DOHH2 (cell line): Measurements from ENCODE around the gene ROR1.

Source experiments
- EZH2phosphoT487 ChIP-seq: fragments of 200-600 bp; sonication (generic); IDR thresholded peaks from 2 replicates; pipeline ENCODE4 v1.6.1; 2017; ENCODE audit warnings: borderline replicate concordance, mild to moderate bottlenecking, antibody characterized with exemption, low read length, moderate library complexity, mixed read lengths
- TF ChIP-seq, protein P1 (sequence below): fragments of 200-600 bp; sonication (generic); IDR thresholded peaks from one replicate; pipeline ENCODE4 v1.5.1; 2014; ENCODE audit warnings: antibody characterized with exemption, mild to moderate bottlenecking, low read depth, low read length; ENCODE audit not compliant: poor library complexity, severe bottlenecking

DNA sequence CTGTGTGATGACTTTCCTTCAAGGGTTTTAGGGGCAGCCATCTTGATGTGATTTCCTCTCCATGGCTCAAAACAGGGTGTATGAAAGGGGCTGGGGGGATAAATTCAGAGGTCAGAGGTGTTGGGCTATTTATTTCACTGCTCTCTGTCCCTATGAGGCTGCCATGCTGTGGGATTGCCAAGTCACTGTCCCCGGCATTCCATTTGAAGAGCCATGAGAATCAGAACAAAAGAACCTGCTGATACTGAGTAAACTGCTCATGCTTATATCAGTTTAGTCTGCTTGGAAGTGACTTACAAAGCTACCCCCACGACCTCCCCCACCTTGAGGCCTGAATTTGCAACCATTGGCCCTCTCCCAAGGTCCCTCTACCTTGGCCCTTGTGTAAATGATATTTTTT lies 357.3 kb downstream of the ROR1 start:
- TF ChIP-seq, protein P1, sequence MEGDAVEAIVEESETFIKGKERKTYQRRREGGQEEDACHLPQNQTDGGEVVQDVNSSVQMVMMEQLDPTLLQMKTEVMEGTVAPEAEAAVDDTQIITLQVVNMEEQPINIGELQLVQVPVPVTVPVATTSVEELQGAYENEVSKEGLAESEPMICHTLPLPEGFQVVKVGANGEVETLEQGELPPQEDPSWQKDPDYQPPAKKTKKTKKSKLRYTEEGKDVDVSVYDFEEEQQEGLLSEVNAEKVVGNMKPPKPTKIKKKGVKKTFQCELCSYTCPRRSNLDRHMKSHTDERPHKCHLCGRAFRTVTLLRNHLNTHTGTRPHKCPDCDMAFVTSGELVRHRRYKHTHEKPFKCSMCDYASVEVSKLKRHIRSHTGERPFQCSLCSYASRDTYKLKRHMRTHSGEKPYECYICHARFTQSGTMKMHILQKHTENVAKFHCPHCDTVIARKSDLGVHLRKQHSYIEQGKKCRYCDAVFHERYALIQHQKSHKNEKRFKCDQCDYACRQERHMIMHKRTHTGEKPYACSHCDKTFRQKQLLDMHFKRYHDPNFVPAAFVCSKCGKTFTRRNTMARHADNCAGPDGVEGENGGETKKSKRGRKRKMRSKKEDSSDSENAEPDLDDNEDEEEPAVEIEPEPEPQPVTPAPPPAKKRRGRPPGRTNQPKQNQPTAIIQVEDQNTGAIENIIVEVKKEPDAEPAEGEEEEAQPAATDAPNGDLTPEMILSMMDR = no peak
- TF ChIP-seq EZH2phosphoT487 = no peak
